Karpas-422 (cell line): Measurements from ENCODE around the gene LRRC75A. TPM values are rescaled to one million over a fixed set of nuclear protein-coding genes. Genes with fewer than 3 reads are reported as not detected.
"Not testable (repeated sequence)": the region's sequence is repeated elsewhere in the genome, so short reads cannot be mapped to it uniquely, and the experiment has no call there.

ENCODE experiments used
- DNase-seq: peaks from one replicate; pipeline ENCODE4 v3.0.0-alpha.2; 2015
- H2AFZ ChIP-seq: fragments of 200-600 bp; sonication (generic); 2 replicates; pipeline ENCODE4 v1.6.1; 2014; ENCODE audit warnings: antibody characterized with exemption, low read length, mixed read lengths
- H3K27ac ChIP-seq: fragments of 200-600 bp; sonication (generic); 2 replicates; pipeline ENCODE4 v1.5.1; 2014; ENCODE audit warnings: mild to moderate bottlenecking, low read length, moderate library complexity
- H3K27me3 ChIP-seq: fragments of 200-600 bp; sonication (generic); 2 replicates; pipeline ENCODE4 v1.6.1; 2014; ENCODE audit warnings: low read length, mixed read lengths
- H3K36me3 ChIP-seq: fragments of 200-600 bp; sonication (generic); 2 replicates; pipeline ENCODE4 v1.6.1; 2014; ENCODE audit warnings: low read length, mixed read lengths; ENCODE audit not compliant: insufficient read depth
- H3K4me1 ChIP-seq: fragments of 200-600 bp; sonication (generic); 2 replicates; pipeline ENCODE4 v1.6.1; 2014; ENCODE audit warnings: mild to moderate bottlenecking, low read length, mixed read lengths
- H3K4me2 ChIP-seq: fragments of 200-600 bp; sonication (generic); 2 replicates; pipeline ENCODE4 v1.6.1; 2014; ENCODE audit warnings: low read length, low read depth, mild to moderate bottlenecking; ENCODE audit not compliant: poor library complexity, severe bottlenecking
- H3K4me3 ChIP-seq: fragments of 200-600 bp; sonication (generic); 2 replicates; pipeline ENCODE4 v1.5.1; 2014; ENCODE audit warnings: mild to moderate bottlenecking, antibody characterized with exemption, low read length, mixed read lengths
- H3K79me2 ChIP-seq: fragments of 200-600 bp; sonication (generic); 2 replicates; pipeline ENCODE4 v1.6.1; 2014; ENCODE audit warnings: mild to moderate bottlenecking, low read length, mixed read lengths
- H3K9ac ChIP-seq: fragments of 200-600 bp; sonication (generic); 2 replicates; pipeline ENCODE4 v1.6.0; 2014; ENCODE audit warnings: low read length
- H3K9me2 ChIP-seq: fragments of 200-600 bp; sonication (generic), shearing (Covaris generic); replicated peaks from 2 replicates; pipeline ENCODE4 v1.6.0; 2014; ENCODE audit warnings: mild to moderate bottlenecking, low read length, moderate library complexity; ENCODE audit not compliant: insufficient read depth
- H3K9me3 ChIP-seq: fragments of 300-700, 200-600 bp; sonication (generic); 2 replicates; pipeline ENCODE4 v1.6.1; 2014; ENCODE audit warnings: low read length, mixed read lengths
- H4K20me1 ChIP-seq: fragments of 200-600 bp; sonication (generic); 2 replicates; pipeline ENCODE4 v1.6.1; 2014; ENCODE audit warnings: mild to moderate bottlenecking, antibody characterized with exemption, low read length, low read depth; ENCODE audit not compliant: insufficient read depth
- total RNA-seq: library from RNA; depleted of rRNA; stranded (reverse); fragments of >200 nt; shearing (Covaris generic); gene quantifications from 2 replicates; pipeline ENCODE4 v1.2.3, GENCODE V29; 2014; ENCODE audit warnings: low replicate concordance

The LRRC75A gene
- total RNA-seq, 1 experiment from 2014 or later: 2.4 TPM

DNA sequence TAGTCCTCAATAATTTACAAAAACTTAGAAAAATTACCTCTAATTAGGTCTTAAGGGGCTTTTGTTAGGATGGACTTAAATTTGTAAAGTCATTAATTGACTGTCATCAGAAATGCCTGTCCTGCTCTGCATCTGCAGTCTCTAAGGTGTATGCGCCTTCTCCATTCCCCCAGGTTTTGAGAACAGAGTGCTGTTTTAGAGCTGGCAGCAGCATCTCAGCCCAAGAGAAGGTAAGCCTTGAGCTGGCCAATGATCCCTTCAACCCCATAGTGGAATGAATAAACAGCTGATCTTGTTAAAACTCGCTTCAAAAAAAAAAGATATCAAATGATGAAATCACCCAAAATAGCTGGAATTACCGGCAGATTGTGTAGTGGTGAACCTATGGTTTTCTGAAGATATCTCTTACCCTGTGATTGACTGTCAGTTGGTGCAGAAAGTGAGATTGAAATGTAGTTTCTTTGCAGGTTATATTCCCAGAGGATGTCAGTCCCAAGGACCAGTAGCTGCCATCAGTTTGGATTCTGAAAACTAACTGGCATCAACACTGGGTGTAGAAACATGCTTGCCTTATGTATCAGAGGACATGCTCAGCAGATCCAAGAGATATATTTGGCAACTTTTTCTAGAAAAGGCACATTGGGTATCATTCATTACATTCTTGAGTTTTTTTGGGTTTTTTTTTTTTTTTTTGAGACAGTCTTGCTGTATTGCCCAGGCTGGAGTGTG lies 50.9 kb downstream of the LRRC75A start:
- Histone ChIP-seq H3K27me3 (no peaks in the 10 kb centered on the region), H2AFZ (no peak overlapping the region), H3K36me3 (peaks cover 42% of the 10 kb centered on the region), H3K9me3 (no peaks in the 10 kb centered on the region), H3K4me3 (peak overlapping the region; percentile 98), H3K4me1 (peaks cover 34% of the 10 kb centered on the region), H3K9me2 (no peaks in the 10 kb centered on the region), H3K9ac (peak overlapping the region; percentile 13; the same call in 1 of the 2 replicates), H3K4me2 (peak overlapping the region; percentile 94), H3K79me2 (peaks cover 34% of the 10 kb centered on the region), H3K27ac (peak overlapping the region; percentile 45; the same call in 1 of the 2 replicates), H4K20me1 (peaks cover 11% of the 10 kb centered on the region; the same call in 1 of the 2 replicates)
- peak; percentile 51 for DNase-seq

DNA sequence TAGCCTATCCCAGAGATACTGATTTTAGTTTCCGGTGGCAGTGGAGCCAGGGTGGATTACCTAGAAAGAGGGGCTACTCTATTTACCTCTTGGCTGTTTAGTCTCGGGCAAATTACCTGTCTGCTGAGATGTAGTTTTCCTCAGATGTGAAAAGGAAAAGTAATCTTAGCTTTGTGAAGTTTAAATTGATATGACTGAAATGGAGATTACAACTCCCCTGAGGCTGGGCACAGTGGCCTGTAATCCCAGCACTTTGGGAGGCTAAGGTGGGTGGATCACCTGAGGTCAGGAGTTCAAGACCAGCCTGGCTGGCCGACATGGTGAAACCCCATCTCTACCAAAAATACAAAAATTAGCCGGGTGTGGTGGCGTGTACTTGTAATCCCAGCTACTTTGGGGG lies 51.6 kb downstream of the LRRC75A start:
- not testable (repeated sequence) for H3K9me2 ChIP-seq, DNase-seq, H3K27me3 ChIP-seq, H3K9me3 ChIP-seq, H2AFZ ChIP-seq
- Histone ChIP-seq H4K20me1 (peaks cover 11% of the 10 kb centered on the region; the same call in 1 of the 2 replicates), H3K36me3 (peaks cover 42% of the 10 kb centered on the region), H3K4me1 (peaks cover 34% of the 10 kb centered on the region), H3K27ac (peak overlapping the region; percentile 91), H3K9ac (peak overlapping the region; percentile 98), H3K4me2 (peak overlapping the region; percentile 94), H3K4me3 (peak overlapping the region; percentile 98), H3K79me2 (peaks cover 34% of the 10 kb centered on the region)

DNA sequence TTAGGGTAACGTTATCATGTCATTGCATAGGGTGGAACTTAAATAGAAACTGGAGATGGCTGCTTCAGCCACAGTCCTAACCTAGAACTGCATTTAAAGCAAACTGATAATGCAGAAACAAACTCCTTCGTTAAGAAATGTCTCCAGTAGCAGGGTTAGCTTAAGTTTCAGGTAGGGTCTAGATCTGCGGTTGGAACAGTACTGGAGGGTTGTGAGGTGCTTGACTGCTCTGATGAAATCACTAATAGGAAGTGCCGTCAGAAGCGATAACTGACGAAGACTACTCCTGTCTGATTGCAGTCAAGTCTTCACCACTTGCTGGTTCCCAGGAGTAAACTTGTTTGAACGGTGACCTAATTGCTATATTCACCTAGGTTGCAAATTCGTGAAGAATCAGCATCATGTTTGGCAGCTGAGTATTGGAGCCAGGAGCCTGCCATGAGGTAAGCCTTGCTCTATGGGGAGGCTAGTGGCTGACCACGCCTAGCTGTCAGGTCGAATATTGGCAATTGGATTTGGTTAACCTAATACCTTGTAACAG lies 52.1 kb downstream of the LRRC75A start:
- DNase-seq: peak; percentile 67
- Histone ChIP-seq H3K4me1 (peaks cover 34% of the 10 kb centered on the region), H3K36me3 (peaks cover 42% of the 10 kb centered on the region)

DNA sequence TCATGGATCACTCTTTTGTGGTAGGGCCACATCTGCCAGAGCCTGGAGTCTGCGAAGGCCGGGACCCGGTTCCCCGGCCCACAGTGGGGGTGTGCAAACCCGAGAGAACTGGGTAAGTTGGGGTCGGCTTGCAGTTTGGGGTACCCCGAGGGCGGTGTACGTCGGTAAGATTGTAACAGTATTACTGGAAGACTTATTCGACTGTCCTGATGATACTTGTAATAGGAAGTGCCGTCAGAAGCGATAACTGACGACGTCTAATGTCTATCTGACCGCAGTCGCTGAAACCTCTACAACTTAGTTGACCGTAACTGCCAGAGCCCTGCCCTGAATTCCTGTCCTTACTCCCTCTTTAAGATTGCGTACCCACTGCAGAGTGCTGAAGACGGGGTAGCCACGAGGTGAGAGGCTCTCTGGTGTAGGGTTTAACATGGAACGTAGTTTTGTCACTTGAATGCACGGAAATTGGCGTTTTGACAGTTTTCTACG lies 52.6 kb downstream of the LRRC75A start:
- peak overlapping the region; percentile 91 for H3K27ac ChIP-seq
- H3K27me3 ChIP-seq: no peaks in the 10 kb centered on the region
- no peaks in the 10 kb centered on the region for H3K9me3 ChIP-seq
- peak overlapping the region; percentile 98 for H3K9ac ChIP-seq
- H3K36me3 ChIP-seq: peaks cover 42% of the 10 kb centered on the region
- peak; percentile 55 for DNase-seq
- peaks cover 34% of the 10 kb centered on the region for H3K4me1 ChIP-seq
- peak overlapping the region; percentile 98 for H3K4me3 ChIP-seq
- H4K20me1 ChIP-seq: peaks cover 11% of the 10 kb centered on the region; the same call in 1 of the 2 replicates
- no peak overlapping the region for H2AFZ ChIP-seq
- H3K9me2 ChIP-seq: no peaks in the 10 kb centered on the region
- H3K79me2 ChIP-seq: peaks cover 34% of the 10 kb centered on the region
- H3K4me2 ChIP-seq: peak overlapping the region; percentile 94

More for the DNA sequence above, 52.1 kb downstream of the LRRC75A start:
- no peaks in the 10 kb centered on the region for H3K9me2 ChIP-seq
- H3K4me2 ChIP-seq: peak overlapping the region; percentile 94
- peaks cover 34% of the 10 kb centered on the region for H3K79me2 ChIP-seq
- H3K27me3 ChIP-seq: no peaks in the 10 kb centered on the region
- H3K27ac ChIP-seq: peak overlapping the region; percentile 91
- H3K9me3 ChIP-seq: no peaks in the 10 kb centered on the region
- peak overlapping the region; percentile 98 for H3K4me3 ChIP-seq
- H4K20me1 ChIP-seq: peaks cover 11% of the 10 kb centered on the region; the same call in 1 of the 2 replicates
- no peak overlapping the region for H2AFZ ChIP-seq
- H3K9ac ChIP-seq: peak overlapping the region; percentile 98

DNA sequence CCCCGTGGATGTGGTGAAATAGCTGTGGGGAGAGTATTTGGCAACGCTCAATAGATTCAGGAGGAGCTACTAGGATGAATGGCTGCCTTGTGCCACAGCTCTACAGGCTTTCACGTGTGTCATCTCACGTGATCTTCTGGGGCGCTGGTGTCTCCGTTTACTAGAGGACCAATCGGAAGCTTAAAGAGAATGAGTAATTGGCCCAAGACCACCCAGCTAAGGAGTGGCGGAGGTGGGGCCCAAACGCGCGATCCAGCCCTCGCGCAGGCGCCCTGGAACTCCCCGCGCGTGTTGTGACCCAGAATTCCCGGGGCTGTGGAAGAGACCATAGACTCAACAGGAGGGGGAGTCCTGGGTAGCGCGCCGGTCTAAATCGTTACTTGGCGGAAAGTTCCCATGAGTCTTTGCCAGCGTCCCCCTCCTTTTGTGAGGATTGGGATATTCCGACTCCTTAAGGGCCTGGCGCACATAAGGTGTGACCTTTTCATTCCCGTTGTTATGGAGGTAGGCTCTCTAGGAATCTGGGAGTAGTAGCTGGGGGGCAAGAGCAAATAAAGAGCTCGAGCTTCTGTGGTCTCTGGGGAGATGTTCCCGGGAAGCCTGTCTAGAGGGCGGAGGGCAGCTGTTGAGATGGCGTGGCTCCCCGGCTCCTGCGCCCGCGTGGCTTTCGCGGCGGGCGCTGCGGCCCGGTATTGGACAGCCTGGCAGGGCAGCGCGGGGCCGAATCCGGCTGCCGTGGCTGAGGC lies 53.3 kb downstream of the LRRC75A start:
- H3K4me3 ChIP-seq: peak overlapping the region; percentile 98
- peak; percentile 100 for DNase-seq
- peak overlapping the region; percentile 98 for H3K9ac ChIP-seq
- peak overlapping the region; percentile 91 for H3K27ac ChIP-seq
- H3K36me3 ChIP-seq: peaks cover 42% of the 10 kb centered on the region
- H3K9me2 ChIP-seq: no peaks in the 10 kb centered on the region
- H3K4me2 ChIP-seq: peak overlapping the region; percentile 94
- peaks cover 11% of the 10 kb centered on the region; the same call in 1 of the 2 replicates for H4K20me1 ChIP-seq
- peaks cover 34% of the 10 kb centered on the region for H3K79me2 ChIP-seq
- H3K9me3 ChIP-seq: no peaks in the 10 kb centered on the region
- H3K4me1 ChIP-seq: peaks cover 34% of the 10 kb centered on the region
- H2AFZ ChIP-seq: no peak overlapping the region
- no peaks in the 10 kb centered on the region for H3K27me3 ChIP-seq

DNA sequence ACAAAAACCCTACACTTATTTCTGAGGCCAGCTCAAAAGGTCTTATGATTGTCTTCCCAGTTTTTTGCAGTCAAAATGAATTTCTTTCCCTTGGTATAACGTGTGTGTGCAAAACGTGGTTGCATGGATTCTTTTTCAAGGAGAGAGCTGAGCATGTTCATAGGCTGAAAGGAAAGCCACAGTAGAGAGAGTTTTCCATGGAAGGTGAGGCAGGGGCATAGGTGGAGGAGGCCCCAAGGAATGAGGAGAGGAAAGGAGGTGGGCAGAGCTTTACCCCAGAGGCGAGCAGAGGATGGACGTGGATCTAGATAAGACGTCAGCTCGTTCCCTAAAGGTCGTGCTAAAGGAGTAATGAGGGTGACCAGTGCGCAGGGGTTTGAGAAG lies 53.8 kb downstream of the LRRC75A start:
- Histone ChIP-seq H3K27ac (peak overlapping the region; percentile 67), H3K79me2 (peaks cover 34% of the 10 kb centered on the region), H3K4me1 (peaks cover 34% of the 10 kb centered on the region), H3K4me2 (peak overlapping the region; percentile 94), H2AFZ (no peak overlapping the region), H4K20me1 (peaks cover 11% of the 10 kb centered on the region; the same call in 1 of the 2 replicates), H3K36me3 (peaks cover 39% of the 10 kb centered on the region), H3K9me2 (no peaks in the 10 kb centered on the region), H3K4me3 (peak overlapping the region; percentile 73), H3K9me3 (no peaks in the 10 kb centered on the region), H3K27me3 (no peaks in the 10 kb centered on the region), H3K9ac (peak overlapping the region; percentile 84)
- no peak for DNase-seq

DNA sequence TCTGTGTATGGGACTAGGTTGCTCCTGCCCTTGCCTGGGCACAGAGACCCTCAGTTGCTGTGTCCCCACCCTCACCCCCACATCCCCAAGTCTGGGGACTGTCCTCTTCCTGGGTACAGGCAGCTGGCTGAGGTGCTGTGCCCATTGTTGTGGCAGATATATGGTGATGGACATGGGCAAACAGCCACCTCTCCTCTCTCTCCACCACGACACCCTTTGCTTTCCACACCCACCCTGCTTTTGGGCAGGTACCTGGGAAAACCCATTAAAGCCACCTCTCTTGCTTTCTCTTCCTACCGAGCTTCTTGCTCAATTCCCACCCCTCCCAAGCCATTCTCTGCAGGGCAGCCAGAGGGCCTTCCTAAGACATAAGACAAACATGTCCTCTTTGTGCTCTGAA lies 54.9 kb downstream of the LRRC75A start:
- H3K9me3 ChIP-seq: no peaks in the 10 kb centered on the region
- peaks cover 11% of the 10 kb centered on the region; the same call in 1 of the 2 replicates for H4K20me1 ChIP-seq
- H2AFZ ChIP-seq: no peak overlapping the region
- no peak for DNase-seq
- no peak overlapping the region for H3K9ac ChIP-seq
- H3K9me2 ChIP-seq: no peaks in the 10 kb centered on the region
- peaks cover 31% of the 10 kb centered on the region for H3K79me2 ChIP-seq
- peaks cover 30% of the 10 kb centered on the region for H3K4me1 ChIP-seq
- H3K4me3 ChIP-seq: no peak overlapping the region
- peaks cover 29% of the 10 kb centered on the region for H3K36me3 ChIP-seq
- H3K27ac ChIP-seq: no peak overlapping the region
- no peaks in the 10 kb centered on the region for H3K27me3 ChIP-seq
- H3K4me2 ChIP-seq: no peak overlapping the region
